Suprapubic skin (tissue), 4 donors: ENCODE results near the gene PLEKHA1. TPM values are rescaled to one million over a fixed set of nuclear protein-coding genes. Genes with fewer than 3 reads are reported as not detected.
A peak's percentile ranks its signal among the peaks of the same experiment; 100 is the strongest.

ENCODE experiments used
- DNase-seq, 2 donors: peaks; one replicate each; pipeline ENCODE4 v3.0.0-alpha.2; 2019; ENCODE audit warnings: low spot score in 2 of 2
- H3K27ac ChIP-seq: fragments of 200-600 bp; sonication (generic); one replicate; pipeline ENCODE4 v1.5.1; 2019
- H3K27me3 ChIP-seq: fragments of 200-600 bp; sonication (generic); one replicate; pipeline ENCODE4 v1.5.1; 2019
- H3K36me3 ChIP-seq: fragments of 200-600 bp; sonication (generic); one replicate; pipeline ENCODE4 v1.5.1; 2019
- H3K4me1 ChIP-seq: fragments of 200-600 bp; sonication (generic); one replicate; pipeline ENCODE4 v1.5.1; 2019
- H3K4me3 ChIP-seq: fragments of 200-600 bp; sonication (generic); one replicate; pipeline ENCODE4 v1.5.1; 2019; ENCODE audit warnings: mild to moderate bottlenecking
- H3K9me3 ChIP-seq: fragments of 200-600 bp; sonication (generic); one replicate; pipeline ENCODE4 v1.5.1; 2019
- CTCF ChIP-seq, 2 donors: fragments of 200-600 bp in 1 of 2; fragments of 450-650 bp in 1 of 2; sonication (generic) in 1 of 2; IDR thresholded peaks; one replicate each; pipeline ENCODE4 v1.5.1; 2016 to 2019; ENCODE audit warnings: antibody characterized with exemption in 2 of 2, mild to moderate bottlenecking in 1 of 2, moderate library complexity in 1 of 2
- EP300 ChIP-seq: sonication (generic); formaldehyde crosslinking; IDR thresholded peaks from one replicate; pipeline ENCODE4 v1.6.1; 2017; ENCODE audit warnings: antibody characterized with exemption
- POLR2A ChIP-seq, 2 donors: fragments of 450-650 bp; IDR thresholded peaks; one replicate each; pipeline ENCODE4 v1.6.1; 2017; ENCODE audit warnings: antibody characterized with exemption in 2 of 2, mild to moderate bottlenecking in 2 of 2, moderate library complexity in 2 of 2
- POLR2AphosphoS5 ChIP-seq, 3 donors: sonication (generic); formaldehyde crosslinking; IDR thresholded peaks; one replicate each; pipeline ENCODE4 v1.6.1; 2017; ENCODE audit warnings: antibody characterized with exemption in 3 of 3
- WGBS: methylation state at CpG from one replicate; pipeline ENCODE4 v1.1.5; 2018; 5-methylcytosine and 5-hydroxymethylcytosine counted together
- total RNA-seq, 4 donors: library from RNA; depleted of rRNA; stranded (reverse); fragments of >200 nt; gene quantifications; one replicate each; pipeline ENCODE4 v1.1.0, GENCODE V29; 2016

Gene PLEKHA1
- total RNA-seq, 4 donors from 2014 or later: 68.2 to 91.6 (median 78.8) TPM

GRCh38 chr10:122413327-122413726, 38.8 kb downstream of the PLEKHA1 start:
- Histone ChIP-seq H3K27me3 (no peaks in the 10 kb centered on the region), H3K27ac (no peak overlapping the region), H3K36me3 (peaks cover 55% of the 10 kb centered on the region), H3K4me1 (peaks cover 3% of the 10 kb centered on the region), H3K4me3 (no peak overlapping the region), H3K9me3 (no peaks in the 10 kb centered on the region)
- TF ChIP-seq POLR2AphosphoS5 (IDR thresholded peaks at IDR 0.05) (no peak), EP300 (no peak), CTCF (IDR thresholded peaks at IDR 0.05) (no peak)
- DNase-seq: no peak

GRCh38 chr10:122417667-122418066, 43.2 kb downstream of the PLEKHA1 start:
- TF ChIP-seq CTCF (IDR thresholded peaks at IDR 0.05) (no peak), POLR2AphosphoS5 (IDR thresholded peaks at IDR 0.05) (no peak), POLR2A (IDR thresholded peaks at IDR 0.05) (no peak), EP300 (no peak)
- WGBS: 70% methylated on average over 2 of the region's 2 CpGs
- no peak for DNase-seq
- no peak overlapping the region for H3K4me3 ChIP-seq
- H3K27ac ChIP-seq: no peak overlapping the region
- H3K9me3 ChIP-seq: no peaks in the 10 kb centered on the region
- no peaks in the 10 kb centered on the region for H3K27me3 ChIP-seq
- peaks cover 44% of the 10 kb centered on the region for H3K36me3 ChIP-seq
- H3K4me1 ChIP-seq: peaks cover 38% of the 10 kb centered on the region

- Histone ChIP-seq H3K4me1 (peaks cover 38% of the 10 kb centered on the region), H3K4me3 (no peak overlapping the region), H3K9me3 (no peaks in the 10 kb centered on the region), H3K27ac (peak overlapping the region; percentile 6), H3K27me3 (no peaks in the 10 kb centered on the region), H3K36me3 (peaks cover 37% of the 10 kb centered on the region)
- no peak for DNase-seq
- TF ChIP-seq EP300 (no peak), POLR2A (IDR thresholded peaks at IDR 0.05) (no peak), CTCF (IDR thresholded peaks at IDR 0.05) (no peak), POLR2AphosphoS5 (IDR thresholded peaks at IDR 0.05) (no peak)
- WGBS: 58% methylated on average over 1 of the region's 1 CpG
These were observed 44.5 kb downstream of the PLEKHA1 start for GRCh38 chr10:122419016-122419415.

GRCh38 chr10:122419876-122420623, 45.5 kb downstream of the PLEKHA1 start:
- Histone ChIP-seq H3K27ac (peak overlapping the region; percentile 47), H3K36me3 (peaks cover 28% of the 10 kb centered on the region), H3K4me1 (peaks cover 38% of the 10 kb centered on the region), H3K27me3 (no peaks in the 10 kb centered on the region), H3K9me3 (no peaks in the 10 kb centered on the region), H3K4me3 (no peak overlapping the region)
- TF ChIP-seq EP300: no peak
- TF ChIP-seq POLR2A (IDR thresholded peaks at IDR 0.05): no peak
- TF ChIP-seq POLR2AphosphoS5 (IDR thresholded peaks at IDR 0.05): no peak
- no peak for TF ChIP-seq CTCF (IDR thresholded peaks at IDR 0.05)
- no peak for DNase-seq
- WGBS: 44% methylated on average over 3 of the region's 3 CpGs

GRCh38 chr10:122420624-122421007, 46.1 kb downstream of the PLEKHA1 start:
- Histone ChIP-seq H3K4me1 (peaks cover 38% of the 10 kb centered on the region), H3K27me3 (no peaks in the 10 kb centered on the region), H3K27ac (peak overlapping the region; percentile 47), H3K4me3 (no peak overlapping the region), H3K36me3 (peaks cover 28% of the 10 kb centered on the region), H3K9me3 (no peaks in the 10 kb centered on the region)
- 66% methylated on average over 3 of the region's 3 CpGs for WGBS
- TF ChIP-seq CTCF (IDR thresholded peaks at IDR 0.05) (no peak), POLR2AphosphoS5 (IDR thresholded peaks at IDR 0.05) (no peak), POLR2A (IDR thresholded peaks at IDR 0.05) (no peak), EP300 (no peak)
- no peak for DNase-seq
